GM12801 (cell line): Measurements from ENCODE around the gene ANKS3.

Source experiments
- CTCF ChIP-seq: IDR thresholded peaks from one replicate; pipeline ENCODE4 v1.5.1; 2011; ENCODE audit warnings: control low read depth; ENCODE audit not compliant: insufficient read length; ENCODE audit errors: extremely low read depth

The ANKS3 gene

GRCh38 chr16:4688674-4689045, 45.4 kb downstream of the ANKS3 start:
- no peak for TF ChIP-seq CTCF

- no peak for TF ChIP-seq CTCF
These were observed 46.0 kb downstream of the ANKS3 start for GRCh38 chr16:4687946-4688673.

GRCh38 chr16:4687416-4687815, 46.7 kb downstream of the ANKS3 start:
- no peak for TF ChIP-seq CTCF

GRCh38 chr16:4686497-4687210, 47.4 kb downstream of the ANKS3 start:
- no peak for TF ChIP-seq CTCF

GRCh38 chr16:4685776-4686496, 48.1 kb downstream of the ANKS3 start:
- TF ChIP-seq CTCF = no peak

- TF ChIP-seq CTCF = no peak
These were observed 48.8 kb downstream of the ANKS3 start for GRCh38 chr16:4685292-4685691.

GRCh38 chr16:4684763-4685162, 49.3 kb downstream of the ANKS3 start:
- no peak for TF ChIP-seq CTCF
